Umbilical cord (tissue), 2 donors: ENCODE measurements around the gene TNNT3. TPM values are rescaled to one million over a fixed set of nuclear protein-coding genes. Genes with fewer than 3 reads are reported as not detected.
"Not testable (repeated sequence)": the region's sequence is repeated elsewhere in the genome, so short reads cannot be mapped to it uniquely, and the experiment has no call there.

ENCODE experiments used
- DNase-seq: peaks from one replicate; pipeline ENCODE4 v3.0.0-alpha.2; 2015; ENCODE audit warnings: low spot score
- total RNA-seq: library from RNA; depleted of rRNA; stranded (reverse); fragments of >200 nt; gene quantifications from one replicate; pipeline ENCODE4 v1.2.3, GENCODE V29; 2014; ENCODE audit warnings: low replicate concordance; ENCODE audit not compliant: insufficient read depth

TNNT3 gene
- total RNA-seq, 1 donor from 2014 or later, result 89.1 TPM

- peak; percentile 53 for DNase-seq
These were observed 37.9 kb upstream of the TNNT3 start for GRCh38 chr11:1881442-1882264.

GRCh38 chr11:1882265-1883238 lies 37.0 kb upstream of the TNNT3 start:
- DNase-seq, result peak; percentile 91

DNA sequence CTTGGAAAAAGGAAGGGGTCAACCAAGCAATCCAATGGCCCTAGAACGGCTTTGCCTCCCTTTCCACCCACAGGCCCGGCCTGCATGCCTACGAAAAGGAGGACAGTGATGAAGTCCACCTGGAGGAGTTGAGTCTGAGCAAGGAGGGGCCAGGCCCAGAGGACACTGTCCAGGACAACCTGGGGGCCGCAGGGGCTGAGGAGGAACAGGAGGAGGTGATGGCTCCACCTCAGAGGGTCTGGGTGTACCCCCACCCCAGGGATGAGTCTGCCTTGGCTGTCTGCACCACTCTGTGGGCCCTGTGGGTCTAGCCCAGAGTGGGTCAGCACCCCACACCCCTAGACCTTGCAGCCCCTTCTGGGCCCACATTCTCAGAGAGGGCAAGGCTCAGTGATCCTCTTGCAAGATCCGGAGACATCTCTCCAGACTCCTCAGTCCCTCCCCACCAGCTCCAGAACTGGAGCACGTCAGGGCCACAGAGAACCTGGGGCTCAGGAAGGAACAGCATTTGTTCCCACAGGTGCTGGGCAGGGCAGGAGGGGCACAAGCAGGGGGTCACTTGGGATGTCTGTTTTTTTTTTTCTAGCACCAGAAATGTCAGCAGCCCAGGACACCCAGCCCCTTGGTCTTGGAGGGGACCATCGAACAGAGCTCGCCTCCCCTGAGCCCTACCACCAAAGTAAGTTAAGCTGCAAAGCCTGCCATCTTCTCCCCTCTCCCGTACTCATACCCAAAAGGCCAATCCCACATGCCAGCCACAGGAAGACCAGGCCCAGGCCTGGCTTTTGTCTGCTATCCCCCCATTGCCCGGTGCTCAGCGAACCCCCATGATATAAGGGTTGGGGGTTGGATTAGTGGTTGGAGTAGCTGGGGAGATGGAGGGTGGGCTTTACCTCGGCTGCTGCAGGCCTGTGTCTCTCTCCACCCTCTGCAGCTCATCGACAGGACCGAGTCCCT lies 35.9 kb upstream of the TNNT3 start:
- no peak for DNase-seq

- no peak for DNase-seq
These were observed 35.2 kb upstream of the TNNT3 start for GRCh38 chr11:1884303-1884700.

DNA sequence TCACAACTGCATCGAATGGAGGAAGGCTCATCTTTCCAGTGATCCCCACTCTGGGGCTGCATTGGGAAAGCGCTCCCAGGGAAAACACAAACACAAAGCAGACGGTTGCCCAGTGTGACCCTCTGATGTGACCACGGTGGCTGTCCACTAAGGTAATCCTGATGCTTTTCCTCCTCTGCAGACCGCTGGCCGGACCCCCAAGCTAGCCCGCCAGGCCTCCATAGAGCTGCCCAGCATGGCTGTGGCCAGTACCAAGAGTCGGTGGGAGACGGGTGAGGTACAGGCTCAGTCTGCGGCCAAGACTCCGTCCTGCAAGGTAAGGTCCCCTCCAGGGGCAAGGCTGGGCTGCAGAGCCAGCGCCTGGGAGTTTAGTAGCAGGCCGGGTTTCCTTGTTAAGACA lies 33.0 kb upstream of the TNNT3 start:
- not testable (repeated sequence) for DNase-seq

DNA sequence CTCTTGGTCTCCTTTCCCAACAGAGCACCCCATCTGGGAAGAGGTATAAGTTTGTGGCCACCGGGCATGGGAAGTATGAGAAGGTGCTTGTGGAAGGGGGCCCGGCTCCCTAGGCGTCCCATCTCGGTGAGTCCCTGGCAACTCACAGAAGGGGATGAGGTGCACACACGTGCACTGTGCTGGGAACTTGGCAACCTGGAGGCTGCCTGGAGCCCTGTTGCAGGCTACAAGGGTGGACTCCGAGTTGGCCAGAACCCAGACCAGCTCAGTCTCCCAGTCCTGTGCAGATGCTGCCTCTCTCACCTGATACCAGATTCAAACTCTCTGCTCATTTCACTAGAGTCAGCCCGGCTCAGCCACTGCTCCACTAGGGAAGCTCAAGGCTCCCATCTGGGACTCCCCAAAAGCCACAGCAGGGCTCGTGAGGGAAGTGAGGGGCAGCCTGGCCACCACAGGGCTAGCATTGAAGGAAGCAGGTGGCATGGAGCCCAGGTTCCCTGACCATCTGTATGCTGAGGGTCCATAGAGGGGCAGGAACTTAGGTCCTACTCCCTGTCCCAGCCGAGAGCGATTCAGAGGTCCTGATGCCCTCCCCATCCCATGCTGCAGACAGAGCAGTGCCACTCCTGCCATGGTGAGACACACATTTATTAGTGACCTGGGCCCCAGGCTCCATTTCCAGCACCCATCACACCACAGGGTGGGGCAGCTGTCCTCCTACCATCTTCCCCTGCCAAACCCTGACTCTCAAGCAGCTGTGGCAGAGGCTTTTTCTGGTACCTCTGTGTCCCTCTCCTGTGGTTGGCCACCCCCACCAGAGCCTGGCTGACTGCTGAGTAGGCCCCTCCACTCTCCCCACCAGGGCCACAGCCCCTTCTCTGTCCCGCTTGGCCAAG lies 31.8 kb upstream of the TNNT3 start:
- DNase-seq, result no peak

DNA sequence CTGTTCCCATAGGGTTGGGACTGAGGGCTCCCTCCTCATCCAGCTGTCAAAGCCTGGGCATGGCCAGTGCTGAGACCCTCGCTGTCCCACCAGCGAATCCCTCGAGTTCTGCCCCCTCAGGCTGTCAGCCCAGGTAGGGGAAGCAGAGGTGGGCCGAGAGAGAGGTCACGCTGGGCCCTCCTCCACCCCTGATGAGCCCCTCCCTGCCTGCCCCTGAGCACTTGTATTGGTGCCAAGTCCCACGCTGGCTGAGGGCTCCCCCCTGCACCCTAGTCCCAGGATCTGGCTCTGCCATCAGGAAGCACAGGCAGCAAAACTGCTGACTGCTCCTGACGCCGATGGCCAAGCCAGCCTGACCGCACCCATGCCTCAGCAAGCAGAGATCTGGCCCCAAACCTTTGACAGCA lies 31.2 kb upstream of the TNNT3 start:
- no peak for DNase-seq

GRCh38 chr11:1888811-1889210 lies 30.7 kb upstream of the TNNT3 start:
- DNase-seq, result no peak

DNA sequence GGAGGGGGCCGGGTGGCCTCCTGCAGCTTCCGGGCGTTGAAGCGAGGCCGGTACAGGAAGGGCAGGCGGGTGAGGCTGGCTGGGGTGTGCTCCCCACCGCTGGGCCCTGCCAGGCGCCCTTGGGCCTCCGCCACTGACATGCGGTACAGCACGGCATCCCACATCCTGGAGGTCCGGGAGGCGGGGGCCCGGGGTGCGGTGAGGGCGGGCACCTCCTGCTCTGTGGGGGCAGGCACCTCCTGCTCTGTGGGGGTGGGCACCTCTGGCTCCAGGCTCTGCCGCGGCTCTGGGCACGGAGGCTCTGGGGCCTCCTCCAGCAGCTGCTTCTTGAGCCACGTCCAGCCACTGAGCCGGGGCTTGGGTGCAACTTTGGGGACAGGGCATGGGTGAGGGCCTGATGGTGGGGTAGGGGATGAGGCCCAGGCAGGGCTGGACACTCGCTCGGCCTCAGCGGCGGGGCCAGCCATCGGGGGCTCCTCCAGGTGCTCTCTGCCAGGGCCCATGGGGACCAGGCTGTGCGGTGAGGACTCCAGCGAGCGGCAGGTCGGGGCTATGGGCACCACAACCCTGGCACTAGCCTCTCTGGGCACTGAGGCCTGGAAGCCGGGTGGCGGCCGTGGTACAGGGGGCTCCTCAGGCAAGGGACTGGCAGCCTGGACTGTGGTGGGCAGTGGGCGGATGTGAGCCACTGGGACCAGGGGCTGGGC lies 30.1 kb upstream of the TNNT3 start:
- DNase-seq, result no peak

- no peak for DNase-seq
These were observed 29.3 kb upstream of the TNNT3 start for GRCh38 chr11:1889941-1890855.

GRCh38 chr11:1890856-1891830 lies 28.4 kb upstream of the TNNT3 start:
- DNase-seq, result no peak

DNA sequence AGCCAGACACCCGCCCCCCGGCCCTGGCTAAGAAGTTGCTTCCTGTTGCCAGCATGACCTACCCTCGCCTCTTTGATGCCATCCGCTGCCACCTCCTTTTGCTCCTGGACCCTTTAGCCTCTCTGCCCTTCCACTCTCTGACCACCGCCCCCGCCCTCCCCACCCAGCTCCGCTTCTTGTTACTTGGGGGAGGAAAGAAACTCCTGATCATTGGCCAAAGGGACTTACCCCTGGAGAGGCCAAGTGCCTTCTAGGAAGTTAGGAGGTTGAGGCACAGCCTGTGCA lies 27.7 kb upstream of the TNNT3 start, which contains the start of gene PRR33:
PRR33 (minus strand) TSS at position 65 of the 285 bp plus-strand sequence. CDS start 1,311 bp downstream, outside the sequence.
- no peak for DNase-seq

DNA sequence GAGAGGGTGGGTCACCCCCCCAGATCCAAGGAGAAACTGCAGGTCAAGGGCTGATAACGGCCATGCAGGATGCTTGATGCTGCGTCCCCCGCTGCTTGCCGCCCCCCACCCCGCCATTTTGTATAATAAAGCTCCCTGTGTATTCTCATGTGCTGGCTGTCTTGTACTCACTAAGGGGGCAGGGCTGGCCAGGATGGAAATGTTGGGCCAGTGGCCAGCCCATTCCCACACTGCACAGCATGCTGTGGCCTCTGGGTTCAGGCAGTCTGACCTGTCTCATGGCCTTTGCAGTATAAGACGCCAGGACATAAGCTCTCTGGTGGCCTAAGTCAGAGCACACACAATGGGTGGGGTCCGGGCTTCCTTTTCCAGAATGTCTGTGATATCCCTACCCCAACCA lies 27.4 kb upstream of the TNNT3 start:
- DNase-seq, result no peak

DNA sequence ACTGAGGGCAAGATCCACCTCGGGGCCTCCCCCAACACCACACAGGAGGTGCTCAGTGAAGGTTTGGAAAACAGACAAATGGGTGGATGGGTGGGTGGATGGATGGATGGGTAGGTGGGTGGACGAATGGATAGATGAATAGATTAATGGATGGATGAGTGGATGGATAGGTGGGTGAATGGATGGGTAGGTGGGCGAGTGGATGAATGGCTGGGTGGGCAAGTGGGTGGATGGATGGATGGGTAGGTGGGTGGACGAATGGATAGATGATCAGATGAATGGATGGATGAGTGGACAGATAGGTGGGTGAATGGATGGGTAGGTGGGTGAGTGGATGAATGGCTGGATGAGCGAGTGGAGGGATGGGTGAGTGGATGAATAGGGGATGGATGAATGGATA lies 26.9 kb upstream of the TNNT3 start:
- DNase-seq, result no peak

DNA sequence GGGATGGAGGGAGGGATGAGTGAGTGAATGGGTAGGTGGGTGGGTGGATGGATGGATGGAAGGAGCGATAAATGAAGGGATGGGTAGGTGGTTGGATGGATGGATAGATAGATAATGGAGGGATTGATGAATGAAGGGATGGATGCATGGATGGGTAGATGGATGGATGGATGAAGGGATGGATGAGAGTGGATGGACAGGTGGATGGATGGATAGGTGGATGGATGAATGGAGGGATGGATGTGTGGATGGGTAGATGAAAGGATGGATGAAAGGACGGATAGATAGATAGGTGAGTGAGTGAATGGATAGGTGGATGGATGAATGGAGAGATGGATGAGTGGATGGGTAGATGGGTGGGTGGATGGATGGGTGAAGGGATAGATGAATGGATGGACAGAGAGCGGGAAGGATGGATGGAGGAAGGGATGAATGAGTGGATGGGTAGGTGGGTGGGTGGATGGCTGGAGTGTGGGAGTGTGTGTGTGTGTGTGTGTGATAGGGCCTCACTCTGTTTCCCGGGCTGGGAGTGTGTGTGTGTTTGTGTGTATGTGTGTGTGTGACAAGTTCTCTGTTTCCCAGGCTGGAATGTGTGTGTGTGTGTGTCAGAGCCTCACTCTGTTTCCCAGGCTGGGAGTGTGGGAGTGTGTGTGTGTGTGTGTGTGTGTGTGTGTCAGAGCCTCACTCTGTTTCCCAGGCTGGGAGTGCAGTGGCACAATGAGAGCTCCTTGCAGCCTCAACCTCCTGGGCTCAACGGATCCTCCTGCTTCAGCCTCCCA lies 25.7 kb upstream of the TNNT3 start:
- DNase-seq, result no peak

DNA sequence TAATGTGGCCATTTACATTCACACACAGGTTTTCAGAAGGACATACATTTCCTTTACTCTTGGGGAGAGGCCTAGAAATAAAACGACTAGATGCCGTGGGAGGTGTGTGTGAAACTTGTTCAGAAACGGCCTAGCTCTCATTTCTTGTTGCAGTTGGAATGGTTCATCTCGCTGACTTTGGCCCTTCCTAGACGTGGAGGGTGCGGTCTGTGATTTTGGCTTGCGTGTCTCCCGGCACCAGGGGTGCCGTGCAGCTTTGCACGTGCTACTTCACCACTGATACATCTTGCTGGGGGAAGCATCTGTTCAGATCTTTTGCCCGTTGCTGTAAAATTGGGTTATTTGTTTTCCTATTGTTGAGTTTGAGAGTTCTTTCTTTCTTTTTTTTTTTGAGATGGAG lies 24.7 kb upstream of the TNNT3 start:
- DNase-seq, result no peak

DNA sequence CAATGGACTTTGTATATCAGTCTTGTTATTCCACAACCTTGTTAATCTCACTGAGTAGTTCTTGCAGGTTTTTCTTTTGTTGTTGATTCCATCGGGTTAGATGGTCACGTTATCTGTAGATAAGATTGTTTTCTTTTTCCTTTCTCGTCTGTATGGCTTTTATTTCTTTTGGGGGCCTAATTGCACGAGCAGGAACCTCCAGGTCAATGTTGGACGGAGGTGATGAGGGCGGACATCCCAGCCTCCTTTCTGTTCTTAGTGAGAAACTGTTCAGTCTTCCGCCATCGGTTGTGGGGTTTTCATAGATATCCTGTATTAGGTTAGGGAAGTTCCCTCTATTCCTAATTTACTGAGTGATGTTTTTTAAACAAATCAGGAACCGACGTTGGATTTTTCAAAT lies 23.0 kb upstream of the TNNT3 start:
- DNase-seq, result no peak
